Gastroesophageal sphincter (tissue), 4 donors: ENCODE measurements around the gene KMT2C. TPM values are rescaled to one million over a fixed set of nuclear protein-coding genes. Genes with fewer than 3 reads are reported as not detected.

Experiments used
- ATAC-seq: fragments of 150-250 bp; one replicate; pipeline ENCODE4 v1.9.1; 2016; ENCODE audit warnings: mild to moderate bottlenecking, moderate library complexity
- H3K27ac ChIP-seq, 4 donors: fragments of 200-600 bp; sonication (generic) in 3 of 4; 1 replicate in 3 of 4; 2 replicates in 1 of 4; pipeline ENCODE4 v1.5.1; 2016 to 2019
- H3K27me3 ChIP-seq: fragments of 200-600 bp; sonication (generic); one replicate; pipeline ENCODE4 v1.5.1; 2019
- H3K36me3 ChIP-seq, 2 donors: fragments of 200-600 bp; sonication (generic); one replicate each; pipeline ENCODE4 v1.5.1; 2019; ENCODE audit warnings: control low read depth in 1 of 2
- H3K4me1 ChIP-seq, 3 donors: fragments of 200-600 bp; sonication (generic); 1 replicate in 2 of 3; 2 replicates in 1 of 3; pipeline ENCODE4 v1.5.1; 2016 to 2019; ENCODE audit warnings: control low read depth in 2 of 3
- H3K4me3 ChIP-seq, 2 donors: fragments of 200-600 bp; sonication (generic); one replicate each; pipeline ENCODE4 v1.5.1; 2019; ENCODE audit warnings: mild to moderate bottlenecking in 1 of 2, moderate library complexity in 1 of 2
- H3K9me3 ChIP-seq, 3 donors: fragments of 200-600 bp; sonication (generic); one replicate each; pipeline ENCODE4 v1.5.1; 2017 to 2019; ENCODE audit warnings: control low read depth in 2 of 3
- CTCF ChIP-seq, 4 experiments: fragments of 200-600 bp in 2 of 4; fragments of 450-650 bp in 2 of 4; sonication (generic) in 1 of 4; IDR thresholded peaks; one replicate each; pipeline ENCODE4 v1.5.1; 2017 to 2019; ENCODE audit warnings: antibody characterized with exemption in 4 of 4, mild to moderate bottlenecking in 2 of 4, moderate library complexity in 2 of 4
- EP300 ChIP-seq: sonication (generic); formaldehyde crosslinking; IDR thresholded peaks from one replicate; pipeline ENCODE4 v1.6.1; 2017; ENCODE audit warnings: antibody characterized with exemption, mild to moderate bottlenecking
- POLR2A ChIP-seq, 2 donors: fragments of 450-650 bp; IDR thresholded peaks; one replicate each; pipeline ENCODE4 v1.6.1; 2017; ENCODE audit warnings: antibody characterized with exemption in 2 of 2, mild to moderate bottlenecking in 2 of 2, moderate library complexity in 1 of 2
- POLR2AphosphoS5 ChIP-seq: sonication (generic); formaldehyde crosslinking; IDR thresholded peaks from one replicate; pipeline ENCODE4 v1.6.1; 2017; ENCODE audit warnings: antibody characterized with exemption
- WGBS, 2 donors: methylation state at CpG; one replicate each; pipeline ENCODE4 v1.1.5; 2018; ENCODE audit warnings: low coverage in 1 of 2; 5-methylcytosine and 5-hydroxymethylcytosine counted together
- total RNA-seq, 4 donors: library from RNA; depleted of rRNA; stranded (reverse); fragments of >200 nt; gene quantifications; one replicate each; pipeline ENCODE4 v1.1.0, GENCODE V29; 2016

The KMT2C gene
- total RNA-seq, 4 donors from 2014 or later = 63.0 to 84.8 (median 75.5) TPM

DNA sequence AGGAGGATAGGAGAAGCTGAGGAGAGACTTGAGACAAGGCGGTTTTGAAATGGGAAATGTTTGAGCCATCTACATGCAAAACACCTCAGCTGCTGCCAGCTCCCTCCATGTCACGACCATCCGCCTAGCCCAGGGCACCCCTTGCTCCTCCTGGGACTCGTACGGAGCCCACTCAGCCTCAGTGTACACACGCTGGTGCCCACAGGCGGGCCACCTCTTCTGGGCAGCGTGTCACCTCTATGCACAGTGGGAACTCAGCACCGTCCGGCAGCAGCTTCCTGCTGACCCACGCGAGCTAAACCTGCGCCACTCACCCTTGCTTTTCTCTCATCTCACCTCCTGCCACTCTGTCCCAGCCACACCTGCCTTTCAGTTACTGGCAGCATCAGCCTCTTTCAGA is 302.0 kb downstream of the KMT2C start:
- Histone ChIP-seq H3K36me3 (peaks cover 0 to 77% of the 10 kb centered on the region in 2 donors), H3K27ac (no peak overlapping the region), H3K27me3 (no peaks in the 10 kb centered on the region), H3K9me3 (no peaks in the 10 kb centered on the region), H3K4me3 (no peak overlapping the region), H3K4me1 (peaks cover 0 to 11% (median 0%) of the 10 kb centered on the region in 3 donors)
- WGBS, 2 donors = 91 to 92% methylated on average over 2 to 11 of the region's 13 CpGs
- no peak for ATAC-seq
- TF ChIP-seq CTCF (IDR thresholded peaks at IDR 0.05) (no peak), POLR2A (IDR thresholded peaks at IDR 0.05) (no peak), EP300 (no peak), POLR2AphosphoS5 (no peak)

DNA sequence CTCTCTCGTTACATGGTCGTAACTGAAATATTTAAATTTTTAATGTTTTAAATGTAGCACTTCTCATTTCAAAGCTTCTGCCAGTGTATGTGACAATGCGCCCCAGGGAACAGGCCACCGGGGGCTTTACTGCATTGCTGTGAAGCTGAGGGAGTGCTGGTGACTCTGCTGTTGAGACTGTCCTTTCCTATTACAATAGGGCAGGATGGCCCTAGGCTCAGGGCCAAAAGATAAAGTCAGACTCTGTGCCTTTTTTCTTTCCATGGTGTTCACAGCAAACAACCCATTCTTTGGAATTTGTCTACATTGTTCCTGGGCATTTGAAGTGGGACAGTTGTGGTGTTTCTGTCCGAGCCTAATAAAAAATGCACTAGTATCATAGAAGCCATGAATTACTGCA is 303.0 kb downstream of the KMT2C start:
- TF ChIP-seq EP300 (no peak), POLR2A (IDR thresholded peaks at IDR 0.05) (no peak), CTCF (IDR thresholded peaks at IDR 0.05) (no peak), POLR2AphosphoS5 (no peak)
- no peak overlapping the region for H3K27ac ChIP-seq
- H3K4me1 ChIP-seq = peaks cover 0 to 9% (median 0%) of the 10 kb centered on the region in 3 donors
- no peak for ATAC-seq
- no peak overlapping the region for H3K4me3 ChIP-seq
- no peaks in the 10 kb centered on the region for H3K9me3 ChIP-seq
- peaks cover 0 to 77% of the 10 kb centered on the region in 2 donors for H3K36me3 ChIP-seq
- H3K27me3 ChIP-seq = no peaks in the 10 kb centered on the region
- 84 to 89% methylated on average over 2 to 5 of the region's 5 CpGs for WGBS, 2 donors

DNA sequence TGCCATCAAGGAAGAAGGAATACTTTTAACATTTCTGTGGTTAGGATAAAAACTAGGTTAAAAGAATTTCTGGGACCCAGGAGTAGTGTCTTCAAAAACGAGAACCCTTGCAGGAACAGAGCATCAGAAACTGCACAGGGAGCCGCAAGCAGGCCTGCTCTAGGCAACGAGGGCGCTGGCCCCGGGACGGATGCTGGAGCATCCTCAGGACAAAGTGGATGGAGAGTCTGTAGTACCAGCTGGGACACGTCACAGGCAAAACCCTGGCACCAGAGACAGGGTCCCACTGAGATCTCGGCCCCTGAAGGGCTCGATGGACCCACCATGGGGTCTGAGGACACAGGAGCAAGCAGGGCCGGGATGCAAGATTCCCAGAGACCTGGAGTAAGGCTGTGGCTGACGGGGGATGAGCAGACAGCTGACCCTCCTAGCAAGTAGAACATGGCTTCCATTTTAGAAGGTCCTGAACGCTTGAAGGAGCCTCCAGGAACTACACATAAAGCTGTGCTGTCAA is 303.8 kb downstream of the KMT2C start:
- Histone ChIP-seq H3K4me3 (no peak overlapping the region), H3K27ac (no peak overlapping the region), H3K4me1 (peaks cover 0 to 2% (median 0%) of the 10 kb centered on the region in 3 donors), H3K27me3 (no peaks in the 10 kb centered on the region), H3K9me3 (no peaks in the 10 kb centered on the region), H3K36me3 (peaks cover 0 to 77% of the 10 kb centered on the region in 2 donors)
- no peak for ATAC-seq
- TF ChIP-seq CTCF (IDR thresholded peaks at IDR 0.05) (no peak), EP300 (no peak), POLR2A (IDR thresholded peaks at IDR 0.05) (no peak), POLR2AphosphoS5 (no peak)
- WGBS, 2 donors = 83 to 96% methylated on average over 4 to 12 of the region's 12 CpGs

DNA sequence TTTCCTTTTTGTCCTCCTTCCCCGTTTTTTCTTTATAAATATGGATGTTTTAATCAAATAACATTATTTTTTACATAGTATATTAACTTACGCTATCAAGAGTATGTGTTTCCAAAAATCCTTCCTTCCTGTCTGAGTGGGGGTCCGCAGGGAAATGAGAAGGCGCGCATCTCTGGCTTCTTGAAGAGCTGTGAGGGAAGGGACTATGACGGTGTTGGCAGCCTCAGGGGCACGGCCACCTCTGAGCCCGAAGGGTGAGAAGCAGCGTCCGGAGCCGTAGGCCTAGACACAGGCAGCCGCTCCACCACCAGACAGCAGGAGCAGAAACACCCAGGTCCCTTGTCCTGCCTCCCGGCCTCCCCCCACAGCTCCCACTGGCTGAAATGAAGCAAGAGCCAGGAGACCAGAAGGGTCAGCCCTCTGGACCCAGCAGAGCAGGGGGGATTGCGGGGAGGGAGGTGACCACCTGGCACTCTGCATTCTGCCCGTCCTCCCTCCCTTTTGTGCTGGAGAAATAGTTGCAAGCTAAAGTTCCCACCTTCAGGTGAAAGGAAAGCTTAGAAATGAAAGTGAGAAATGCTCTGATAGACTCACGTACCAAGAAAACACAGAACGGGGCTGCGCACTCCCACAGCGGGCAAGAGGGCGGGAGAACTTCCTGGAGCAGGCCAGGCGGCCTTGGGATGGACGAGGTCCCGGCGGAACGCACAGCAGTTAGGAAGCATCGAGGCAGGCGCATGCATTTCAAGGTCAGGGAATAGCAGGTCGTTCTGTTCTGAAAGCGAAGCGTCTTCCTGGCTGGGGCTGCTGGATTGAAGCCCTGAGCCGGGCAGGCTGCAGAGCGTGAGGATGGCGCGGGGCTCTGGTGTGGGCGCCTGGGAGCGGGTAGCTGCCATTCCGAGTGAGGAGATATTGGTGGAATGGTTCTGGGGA is 304.9 kb downstream of the KMT2C start:
- TF ChIP-seq EP300 = no peak
- TF ChIP-seq POLR2AphosphoS5 = no peak
- TF ChIP-seq POLR2A (IDR thresholded peaks at IDR 0.05) = no peak
- TF ChIP-seq CTCF (IDR thresholded peaks at IDR 0.05) = no peak
- Histone ChIP-seq H3K27me3 (no peaks in the 10 kb centered on the region), H3K9me3 (no peaks in the 10 kb centered on the region), H3K36me3 (peaks cover 0 to 75% of the 10 kb centered on the region in 2 donors), H3K4me1 (no peaks in the 10 kb centered on the region), H3K4me3 (no peak overlapping the region), H3K27ac (no peak overlapping the region)
- WGBS, 2 donors = 92 to 100% methylated on average over 15 to 29 of the region's 37 CpGs
- no peak for ATAC-seq
